Adrenal gland (tissue), 12 donors: ENCODE data around the gene KCNH6. TPM values are rescaled to one million over a fixed set of nuclear protein-coding genes. Genes with fewer than 3 reads are reported as not detected.

ENCODE experiments used
- DNase-seq, 7 donors: peaks; one replicate each; pipeline ENCODE4 v3.0.0-alpha.2; 2019 to 2020
- H3K27ac ChIP-seq, 5 donors: fragments of 200-600 bp; sonication (generic) in 4 of 5; 1 replicate in 3 of 5; 2 replicates in 2 of 5; pipeline versions ENCODE4 v1.5.1 to v1.8.0; 2016 to 2020; ENCODE audit warnings: mild to moderate bottlenecking in 1 of 5
- H3K27me3 ChIP-seq: fragments of 200-600 bp; 2 replicates; pipeline ENCODE4 v1.8.0; 2021
- H3K36me3 ChIP-seq, 2 donors: fragments of 200-600 bp; replicated peaks in 1 of 2; 1 replicate in 1 of 2; 2 replicates in 1 of 2; pipeline versions ENCODE4 v1.5.1 to v1.8.0; 2018 to 2022
- H3K4me1 ChIP-seq, 2 donors: fragments of 200-600 bp; replicated peaks in 1 of 2; 1 replicate in 1 of 2; 2 replicates in 1 of 2; pipeline versions ENCODE4 v1.5.1 to v1.8.0; 2018 to 2021
- H3K4me3 ChIP-seq, 4 donors: fragments of 200-600 bp; sonication (generic) in 3 of 4; one replicate each; pipeline ENCODE4 v1.5.1; 2016 to 2018
- H3K9me3 ChIP-seq, 3 donors: fragments of 200-600 bp; sonication (generic) in 1 of 3; replicated peaks in 1 of 3; 1 replicate in 2 of 3; 2 replicates in 1 of 3; pipeline versions ENCODE4 v1.5.1 to v1.8.0; 2016 to 2021
- CTCF ChIP-seq, 6 experiments: fragments of 450-650 bp in 4 of 6; fragments of 200-600 bp in 2 of 6; sonication (generic) in 1 of 6; IDR thresholded peaks; 1 replicate in 5 of 6; 2 replicates in 1 of 6; pipeline versions ENCODE4 v1.5.1 to v1.8.0; 2016 to 2021; ENCODE audit warnings: antibody characterized with exemption in 6 of 6, mild to moderate bottlenecking in 2 of 6, moderate library complexity in 1 of 6
- POLR2A ChIP-seq, 2 donors: fragments of 450-650 bp; IDR thresholded peaks; one replicate each; pipeline ENCODE4 v1.6.1; 2017; ENCODE audit warnings: antibody characterized with exemption in 2 of 2, mild to moderate bottlenecking in 2 of 2, moderate library complexity in 1 of 2
- WGBS, 4 donors: extraction: QIAGEN DNeasy Blood & Tissue Kit in 2 of 4; methylation state at CpG; one replicate each; pipeline versions ENCODE4 v1.1.5 to v1.1.7; 2013 to 2017; 5-methylcytosine and 5-hydroxymethylcytosine counted together
- intact Hi-C, 2 donors: fragments of 100-400 bp; cut with DNase I; formaldehyde crosslinking; loops; one replicate each; pipeline versions ENCODE4 v1.14.1 to v1.15.0; 2022 to 2023
- polyA plus RNA-seq, 3 donors: library from polyadenylated mRNA; stranded (reverse); fragments of 200-250 nt in 2 of 3; fragments of 350-450 nt in 1 of 3; fragmentation: Illumina TruSeq in 1 of 3; extraction: RNeasy Lipid Tissue Mini Kit (QIAGEN cat#74804) in 1 of 3; gene quantifications; one replicate each; pipeline ENCODE4 v1.2.3, GENCODE V29; 2013 to 2014
- total RNA-seq, 9 donors: library from RNA; depleted of rRNA in 4 of 9; stranded (reverse); fragments of >200 nt in 4 of 9; fragments of 120-200 nt in 1 of 9; fragmentation: NEBNext Ultra II Directional in 1 of 9; extraction: Animal tissue kit (Norgen Biotek cat#: 25700) in 1 of 9; gene quantifications; one replicate each; pipeline versions ENCODE4 v1.1.0 to v1.2.4, GENCODE V29; 2013 to 2023
- donor health status: healthy with polysubstance abuse.
- donor health status: Bipolar disorder and iron deficiency.
- donor health status: DM: yes; HTN: yes; CAD: no.
- donor health status: DM: no; HTN: no; CAD: no.
- donor health status: DM: no; HTN: no; CAD: no.
- donor health status: DM: yes; HTN: yes; CAD: no.

KCNH6 gene
- total and polyA plus RNA-seq, 12 donors, result 0.11 to 0.41 (median 0.32) TPM; not detected in 7

GRCh38 chr17:63494300-63494928 is 28.7 kb upstream of the KCNH6 start:
- H3K9me3 ChIP-seq, result no peaks in the 10 kb centered on the region
- no peaks in the 10 kb centered on the region for H3K36me3 ChIP-seq
- DNase-seq, result no peak
- 89 to 94% (median 92%) methylated on average over 3 to 12 of the region's 12 CpGs for WGBS, 4 donors
- H3K27me3 ChIP-seq, result no peaks in the 10 kb centered on the region
- no peaks in the 10 kb centered on the region for H3K4me1 ChIP-seq
- intact Hi-C loops, result no loop called here
- TF ChIP-seq CTCF (IDR thresholded peaks at IDR 0.05) (no peak), POLR2A (IDR thresholded peaks at IDR 0.05) (no peak)
- H3K4me3 ChIP-seq, result no peak overlapping the region
- H3K27ac ChIP-seq, result no peak overlapping the region

GRCh38 chr17:63495491-63495890 is 27.7 kb upstream of the KCNH6 start:
- no peak overlapping the region for H3K4me3 ChIP-seq
- H3K27me3 ChIP-seq, result no peaks in the 10 kb centered on the region
- intact Hi-C loops, result no loop called here
- 79 to 100% (median 86%) methylated on average over 2 to 6 of the region's 6 CpGs for WGBS, 4 donors
- no peaks in the 10 kb centered on the region for H3K9me3 ChIP-seq
- no peaks in the 10 kb centered on the region for H3K4me1 ChIP-seq
- DNase-seq, result no peak
- no peak overlapping the region for H3K27ac ChIP-seq
- no peaks in the 10 kb centered on the region for H3K36me3 ChIP-seq
- TF ChIP-seq CTCF (IDR thresholded peaks at IDR 0.05) (no peak), POLR2A (IDR thresholded peaks at IDR 0.05) (no peak)

- no peaks in the 10 kb centered on the region for H3K27me3 ChIP-seq
- no peak overlapping the region for H3K4me3 ChIP-seq
- no peak overlapping the region for H3K27ac ChIP-seq
- H3K4me1 ChIP-seq, result no peaks in the 10 kb centered on the region
- intact Hi-C loops, result no loop called here
- WGBS, 4 donors, result 85 to 91% (median 88%) methylated on average over 4 to 12 of the region's 12 CpGs
- no peak for TF ChIP-seq CTCF (IDR thresholded peaks at IDR 0.05)
- TF ChIP-seq POLR2A (IDR thresholded peaks at IDR 0.05), result no peak
- no peaks in the 10 kb centered on the region for H3K9me3 ChIP-seq
- no peaks in the 10 kb centered on the region for H3K36me3 ChIP-seq
- no peak for DNase-seq
Observed at GRCh38 chr17:63496177-63496576, 27.0 kb upstream of the KCNH6 start.

- Histone ChIP-seq H3K27me3 (no peaks in the 10 kb centered on the region), H3K36me3 (no peaks in the 10 kb centered on the region), H3K9me3 (no peaks in the 10 kb centered on the region), H3K27ac (no peak overlapping the region), H3K4me3 (no peak overlapping the region), H3K4me1 (no peaks in the 10 kb centered on the region)
- WGBS, 4 donors, result 88 to 96% (median 93%) methylated on average over 5 to 36 of the region's 36 CpGs
- DNase-seq, result no peak
- TF ChIP-seq CTCF (IDR thresholded peaks at IDR 0.05) (no peak), POLR2A (IDR thresholded peaks at IDR 0.05) (no peak)
- intact Hi-C loops, result no loop called here
Observed at GRCh38 chr17:63496663-63497400, 26.3 kb upstream of the KCNH6 start.
